Retina (tissue), 1 donor: Measurements from ENCODE around the gene SKI.

Experiments used
- DNase-seq: peaks from one replicate; pipeline ENCODE4 v3.0.0-alpha.2; 2016

The SKI gene

GRCh38 chr1:2210786-2211185 lies 17.3 kb upstream of the SKI start:
- DNase-seq = no peak

GRCh38 chr1:2212274-2212531 lies 15.9 kb upstream of the SKI start:
- no peak for DNase-seq

- peak; percentile 90 for DNase-seq
Measured at GRCh38 chr1:2212532-2213491, 15.3 kb upstream of the SKI start.

- DNase-seq = peak; percentile 21
Measured at GRCh38 chr1:2213576-2214505, 14.3 kb upstream of the SKI start.

GRCh38 chr1:2214541-2215241 lies 13.4 kb upstream of the SKI start:
- DNase-seq = no peak

GRCh38 chr1:2215329-2215728 lies 12.8 kb upstream of the SKI start:
- DNase-seq = no peak

- DNase-seq = no peak
Measured at GRCh38 chr1:2215909-2216766, 12.0 kb upstream of the SKI start.

GRCh38 chr1:2216767-2217058 lies 11.4 kb upstream of the SKI start:
- no peak for DNase-seq

GRCh38 chr1:2221271-2221670 lies 6.8 kb upstream of the SKI start:
- no peak for DNase-seq

- no peak for DNase-seq
Measured at GRCh38 chr1:2224170-2224584, 3.9 kb upstream of the SKI start.

GRCh38 chr1:2224631-2225428 lies 3.3 kb upstream of the SKI start:
- DNase-seq = no peak

- DNase-seq = peak; percentile 51
Measured at GRCh38 chr1:2226525-2227345, 1.4 kb upstream of the SKI start.

GRCh38 chr1:2227346-2228156 lies 568 bp upstream of the SKI start:
- peak; percentile 97 for DNase-seq

- no peak for DNase-seq
Measured at GRCh38 chr1:2228694-2229036, 546 bp downstream of the SKI start.

- DNase-seq = peak; percentile 85
Measured at GRCh38 chr1:2229037-2229864, 1.1 kb downstream of the SKI start.

GRCh38 chr1:2229911-2230731 lies 2.0 kb downstream of the SKI start:
- DNase-seq = peak; percentile 72

- peak; percentile 72 for DNase-seq
Measured at GRCh38 chr1:2230781-2231531, 2.8 kb downstream of the SKI start.
